GM19438 (cell line): Measurements from ENCODE around the gene ASPSCR1.
"Not testable (repeated sequence)": the region's sequence is repeated elsewhere in the genome, so short reads cannot be mapped to it uniquely, and the experiment has no call there.

Experiments
- ATAC-seq: cut with Tn5 transposase; IDR thresholded peaks from one replicate; pipeline ENCODE4 v1.9.1; 2021; ENCODE audit warnings: low read depth; ENCODE audit not compliant: unreplicated experiment

The ASPSCR1 gene

DNA sequence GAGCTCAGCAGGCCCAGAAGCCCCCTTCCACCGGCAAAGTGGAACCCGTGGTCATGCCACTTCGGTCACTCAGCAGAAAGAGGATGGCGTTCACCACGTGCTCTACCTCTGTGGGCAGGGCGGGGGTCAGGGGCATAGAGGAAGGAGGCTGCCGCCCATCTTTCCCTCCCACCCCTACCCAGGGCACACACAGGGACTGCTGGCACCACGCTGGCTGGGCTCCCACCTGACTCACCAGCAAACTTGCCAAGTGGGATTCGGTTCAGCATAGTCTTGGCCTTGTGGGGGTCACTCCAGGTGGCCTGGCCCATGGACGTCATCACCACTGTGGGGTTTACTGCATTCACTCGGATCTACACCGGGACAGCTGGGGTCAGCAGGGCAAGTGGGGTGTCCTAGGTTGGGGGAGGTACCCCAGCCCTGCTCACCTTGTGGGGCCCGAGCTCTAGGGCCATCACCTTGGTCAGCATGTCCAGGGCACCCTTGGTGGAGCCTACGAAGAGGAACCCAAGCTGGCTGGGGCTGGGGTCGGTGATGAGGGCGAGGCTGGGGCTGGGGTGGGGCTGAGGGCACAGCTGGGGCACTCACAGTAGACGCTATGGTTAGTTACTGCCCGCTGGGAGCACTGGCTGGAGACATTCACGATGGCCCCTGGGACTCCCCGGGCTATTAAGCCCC is 58.7 kb downstream of the ASPSCR1 start:
- ATAC-seq = no peak

DNA sequence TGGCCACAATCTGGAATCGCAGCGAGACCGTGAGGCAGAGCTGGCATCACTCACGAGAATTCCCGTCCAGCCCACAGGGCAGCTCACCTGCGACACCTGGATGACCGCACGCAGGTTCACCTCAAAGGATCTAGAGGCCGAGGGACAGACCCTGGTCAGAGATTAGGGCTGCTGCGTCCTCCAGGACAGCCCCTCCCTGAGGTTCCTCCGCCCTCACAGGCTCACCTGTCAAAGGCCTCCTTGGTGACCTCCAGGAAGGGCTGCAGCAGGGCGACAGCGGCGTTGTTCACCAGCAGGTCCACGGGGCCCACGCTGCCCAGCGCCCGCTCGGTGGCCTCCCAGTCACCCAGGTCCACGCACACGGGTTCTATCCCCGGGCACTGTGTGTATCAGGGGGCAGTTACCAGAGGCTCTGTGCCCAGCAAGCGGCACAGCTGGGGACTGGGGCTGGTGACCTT is 59.2 kb downstream of the ASPSCR1 start:
- no peak for ATAC-seq

DNA sequence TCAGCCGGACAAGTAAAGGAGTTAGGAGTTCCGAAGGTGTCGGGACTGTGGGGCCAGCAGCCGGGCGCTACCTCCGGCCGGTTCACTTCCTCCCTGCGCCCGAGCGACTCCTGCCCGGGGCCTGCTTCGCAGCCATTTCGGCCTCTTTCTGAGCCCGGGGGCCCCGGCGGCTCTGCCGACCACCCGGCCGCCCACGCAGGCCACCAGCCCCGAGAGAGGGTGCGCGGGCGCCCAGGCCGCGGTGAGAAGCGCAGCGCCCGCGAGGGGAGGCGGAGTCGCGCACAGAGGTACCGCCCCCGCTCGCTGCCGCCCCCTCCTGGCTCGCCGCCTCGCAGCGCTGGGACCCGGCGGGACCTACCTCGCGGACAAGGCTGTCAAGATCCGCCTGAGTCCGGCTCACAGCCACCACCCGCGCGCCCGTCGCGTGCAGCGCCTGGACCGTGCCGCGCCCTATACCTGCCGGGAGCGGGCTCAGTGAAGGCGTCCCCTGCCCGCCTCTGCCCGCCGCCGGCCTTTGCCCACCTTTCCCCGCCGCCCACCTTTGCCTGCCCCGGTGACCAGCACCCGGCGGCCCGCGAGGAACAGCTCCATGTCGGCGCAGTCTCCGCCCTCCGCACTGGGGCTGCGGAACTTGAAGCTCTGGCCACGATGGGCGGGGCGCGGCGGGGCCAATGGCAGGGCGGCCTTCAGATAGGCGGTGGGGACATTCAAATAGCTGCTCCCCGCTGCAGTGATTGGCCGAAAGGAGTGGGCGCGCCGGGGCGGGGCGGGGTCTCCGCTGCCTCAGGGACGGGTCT is 59.9 kb downstream of the ASPSCR1 start, which contains the start of gene DCXR:
Gene DCXR, minus strand, starts transcription at position 606 of the 797 bp plus-strand sequence. Its CDS starts 15 bp downstream, at position 591.
- ATAC-seq = peak; percentile 83

DNA sequence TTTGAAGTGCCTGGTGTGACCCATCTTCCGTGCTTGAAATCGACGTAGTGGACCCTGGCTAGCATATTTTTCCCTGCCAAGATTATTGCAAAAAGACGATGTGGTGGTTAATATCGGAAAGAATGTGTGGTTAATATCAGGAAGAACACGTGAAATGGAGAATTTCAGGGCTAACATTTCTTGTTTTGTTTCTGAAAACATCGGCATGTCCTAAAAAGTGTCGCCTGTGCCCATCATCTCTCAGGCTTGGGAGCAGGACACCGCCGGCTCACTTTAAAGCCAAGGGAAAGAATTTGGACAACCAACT is 60.4 kb downstream of the ASPSCR1 start:
- no peak for ATAC-seq

DNA sequence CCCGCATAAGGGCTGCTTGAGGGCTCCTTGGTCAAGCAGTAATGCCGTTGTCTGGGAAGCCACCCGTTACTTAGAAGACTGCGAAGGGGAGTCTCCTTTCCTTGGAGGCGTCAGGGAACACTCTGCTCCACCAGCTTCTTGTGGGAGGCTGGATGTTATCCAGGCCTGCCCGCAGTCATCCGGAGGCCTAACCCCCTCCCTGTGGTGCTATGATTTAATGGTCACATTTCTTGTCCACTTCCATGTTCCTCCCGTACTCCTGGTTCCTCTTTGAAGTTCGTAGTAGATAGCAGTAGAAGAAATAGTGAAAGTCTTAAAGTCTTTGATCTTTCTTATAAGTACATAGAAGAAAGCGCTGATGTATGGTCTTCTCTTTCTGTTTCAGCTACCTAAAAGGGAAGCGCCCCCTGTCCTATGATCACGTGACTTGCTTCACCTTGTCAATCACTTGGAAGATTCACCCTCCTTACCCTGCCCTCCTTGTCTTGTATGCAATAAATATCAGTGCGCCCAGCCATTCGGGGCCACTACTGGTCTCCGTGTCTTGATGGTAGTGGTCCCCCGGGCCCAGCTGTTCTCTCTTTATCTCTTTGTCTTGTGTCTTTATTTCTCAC is 61.5 kb downstream of the ASPSCR1 start:
- not testable (repeated sequence) for ATAC-seq

DNA sequence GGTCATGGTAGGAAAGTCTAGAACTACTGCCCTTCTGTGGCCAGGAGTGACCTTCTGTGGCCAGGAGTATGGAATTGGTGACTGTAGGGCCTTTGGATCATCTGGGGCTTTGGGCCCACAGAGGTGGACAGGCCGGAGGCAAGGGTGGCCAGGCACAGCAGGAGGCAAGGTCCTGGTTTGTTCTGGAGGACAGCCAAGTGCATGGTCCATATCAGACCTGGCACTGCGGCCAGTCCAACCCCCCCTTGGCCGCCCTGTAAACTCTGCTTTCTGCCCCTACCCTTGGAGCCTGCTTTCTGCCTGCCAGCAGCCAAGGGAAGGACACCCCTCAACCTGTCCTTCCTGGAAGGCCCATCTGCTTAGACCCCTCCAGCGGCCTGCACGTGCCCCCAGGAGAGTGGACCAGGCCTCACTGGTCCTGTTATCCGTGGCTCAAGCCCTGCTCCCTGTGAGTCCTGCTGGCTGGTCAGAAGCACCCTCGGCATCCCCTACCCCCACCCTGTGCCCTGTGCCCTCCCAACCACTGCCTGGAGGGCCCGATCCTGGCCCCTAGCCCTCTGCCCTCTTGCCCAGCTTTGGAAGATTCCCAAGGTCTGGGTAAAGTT is 62.4 kb downstream of the ASPSCR1 start:
- ATAC-seq = no peak

DNA sequence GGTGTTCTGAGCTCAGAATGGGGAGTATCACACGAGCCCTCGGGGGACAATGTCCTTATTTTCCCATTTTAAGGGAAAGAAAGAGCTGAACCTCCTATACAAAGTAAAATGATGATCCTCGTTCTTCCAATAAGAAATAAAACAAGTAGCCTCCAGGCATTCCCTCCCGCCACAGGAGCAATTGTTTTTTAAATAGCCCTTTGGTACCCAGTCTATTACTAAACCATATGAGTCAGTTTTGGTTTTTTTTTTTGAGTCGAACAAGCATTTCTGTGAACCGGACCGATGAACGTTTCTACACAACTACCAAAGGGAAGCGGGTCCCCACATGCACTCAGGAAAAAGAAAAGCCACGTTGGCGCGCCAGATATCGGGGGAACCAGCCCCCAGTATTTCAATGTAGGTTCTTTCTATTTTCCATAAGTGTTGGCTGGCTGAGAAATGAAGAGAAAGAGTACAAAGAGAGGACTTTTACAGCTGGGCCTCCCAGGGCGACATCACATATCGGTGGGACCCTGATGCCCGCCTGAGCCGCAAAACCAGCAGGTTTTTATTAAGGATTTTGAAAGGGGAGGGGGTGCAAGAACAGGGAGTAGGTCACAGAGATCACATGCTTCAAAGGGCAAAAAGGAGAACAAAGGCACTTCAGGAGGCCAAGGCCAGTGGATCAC is 63.9 kb downstream of the ASPSCR1 start:
- ATAC-seq = no peak

DNA sequence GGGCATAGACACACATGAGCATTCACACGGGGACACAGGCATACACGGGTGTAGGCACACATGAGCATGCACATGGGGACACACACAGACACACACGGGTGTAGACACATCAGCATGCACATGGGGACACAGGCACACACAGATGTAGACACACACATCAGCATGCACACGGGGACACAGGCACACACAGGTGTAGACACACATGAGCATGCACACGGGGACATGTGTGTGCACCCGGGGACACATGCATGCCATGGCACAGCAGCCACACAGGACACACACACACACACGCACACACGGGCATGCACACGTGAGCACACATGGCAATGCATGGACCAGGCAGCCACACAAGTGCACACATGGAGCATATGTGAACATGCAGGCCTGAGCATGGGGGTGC is 65.2 kb downstream of the ASPSCR1 start:
- ATAC-seq = no peak

DNA sequence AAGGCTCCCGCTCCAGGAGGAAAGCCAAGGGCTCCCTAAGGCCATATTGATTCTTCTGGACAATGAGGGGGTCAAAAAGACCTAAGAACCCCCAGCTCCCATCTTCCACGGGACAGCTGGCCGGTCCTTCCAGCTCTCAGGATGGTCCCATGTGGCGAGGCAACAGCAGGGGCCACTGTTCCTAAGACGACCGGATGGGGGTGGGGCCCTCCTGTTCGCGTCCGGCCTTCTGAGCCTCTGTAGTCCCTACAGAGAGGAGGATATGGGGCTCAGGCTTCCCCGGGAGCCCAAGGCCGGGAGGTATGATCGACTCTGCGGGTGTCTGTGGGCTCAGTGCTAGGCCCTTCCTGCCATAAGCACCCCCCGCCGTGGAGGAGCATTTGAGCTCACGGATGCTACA is 66.1 kb downstream of the ASPSCR1 start:
- no peak for ATAC-seq

DNA sequence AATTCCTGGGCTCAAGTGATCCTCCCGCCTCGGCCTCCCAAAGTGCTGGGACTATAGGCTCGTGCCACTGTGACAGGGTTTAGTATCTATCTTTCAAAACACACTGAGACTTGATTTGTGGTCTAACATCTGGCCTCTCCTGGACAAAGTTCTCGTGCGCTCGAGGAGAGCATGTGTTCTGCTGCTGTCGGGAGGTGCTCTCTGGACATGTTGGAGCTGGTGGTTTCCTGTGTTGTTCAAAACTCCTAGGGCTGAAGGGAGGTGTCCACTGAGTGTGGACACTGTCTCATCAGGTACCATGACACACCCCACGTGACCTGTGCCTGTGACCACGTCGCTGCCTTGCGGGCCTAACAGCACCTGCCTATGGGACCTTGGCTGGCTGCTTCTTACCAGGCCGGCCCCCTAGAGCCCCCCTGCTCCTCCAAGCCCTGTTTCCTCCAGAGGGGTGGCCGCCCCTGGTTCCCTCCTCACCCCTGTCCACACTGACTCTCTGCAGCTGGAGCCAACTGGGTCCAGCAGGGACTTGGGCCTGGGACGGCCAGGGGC is 68.6 kb downstream of the ASPSCR1 start:
- ATAC-seq = no peak

DNA sequence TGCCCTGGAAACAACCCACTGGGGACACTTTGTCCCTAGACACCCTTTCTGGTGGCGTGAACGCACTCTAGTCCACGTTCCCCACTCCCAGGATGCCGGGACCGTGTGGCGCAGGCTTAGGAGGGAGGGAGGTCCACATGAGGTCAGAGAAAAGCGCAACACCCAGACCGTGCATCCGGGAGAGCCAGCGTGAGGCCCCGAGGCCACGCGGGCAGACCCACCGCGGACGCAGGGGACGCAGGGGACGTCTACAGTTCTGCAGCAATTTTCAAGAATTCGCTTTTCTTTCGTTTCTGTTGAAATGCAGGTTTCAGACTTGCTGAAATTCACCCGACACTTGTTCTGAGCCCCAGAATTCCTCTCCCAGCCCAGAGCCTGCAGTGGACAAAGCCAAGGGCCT is 69.5 kb downstream of the ASPSCR1 start:
- no peak for ATAC-seq

DNA sequence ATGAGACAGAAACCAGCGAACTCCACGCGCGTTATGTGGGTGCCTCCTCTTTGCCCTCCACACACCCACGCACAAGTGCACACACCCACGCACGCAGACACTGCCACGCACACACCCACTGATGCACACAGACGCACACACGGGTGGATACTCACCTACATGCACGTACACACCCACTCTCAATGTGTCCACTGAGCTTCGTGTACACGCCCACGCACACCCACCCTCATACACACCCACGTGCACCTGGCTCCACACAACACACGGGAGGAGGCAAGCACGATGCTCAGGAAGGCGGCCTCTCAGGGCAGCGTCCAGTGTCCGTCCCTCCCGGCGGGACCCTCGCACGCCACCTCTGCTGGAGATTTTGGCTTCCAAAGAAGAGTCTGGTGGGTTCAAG is 70.0 kb downstream of the ASPSCR1 start:
- no peak for ATAC-seq

DNA sequence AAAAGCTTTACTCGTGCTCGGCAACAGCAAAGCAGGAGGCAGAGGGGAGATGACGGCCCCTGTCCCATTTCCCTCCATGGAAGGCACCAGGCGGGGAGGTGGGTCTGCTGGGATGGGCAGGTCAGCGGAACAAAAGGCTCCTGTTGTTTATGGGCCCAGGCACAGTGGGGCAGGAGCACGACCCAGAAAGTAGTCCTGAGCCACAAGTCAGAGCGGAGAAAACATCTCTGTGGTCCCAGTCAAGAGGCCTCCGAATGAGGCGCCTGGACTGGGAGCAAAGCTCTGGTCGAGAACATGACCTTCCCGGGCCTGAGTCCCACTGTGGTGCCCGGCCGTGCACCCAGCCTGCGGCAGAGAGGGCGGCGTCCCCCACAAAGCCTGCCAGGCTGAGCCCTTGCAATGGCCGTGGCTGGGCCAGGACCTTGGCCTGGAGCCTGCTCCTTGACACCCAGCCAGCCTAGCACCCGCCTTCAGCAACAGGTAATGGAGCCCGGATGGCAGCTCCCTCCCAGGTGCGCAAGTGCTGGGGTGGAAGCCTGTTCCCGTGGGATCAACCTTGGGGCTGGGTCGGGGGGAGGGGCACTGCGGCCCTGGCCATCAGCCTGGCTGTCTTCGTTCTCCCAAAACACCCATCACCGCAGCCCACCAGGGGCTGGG is 70.6 kb downstream of the ASPSCR1 start:
- no peak for ATAC-seq

DNA sequence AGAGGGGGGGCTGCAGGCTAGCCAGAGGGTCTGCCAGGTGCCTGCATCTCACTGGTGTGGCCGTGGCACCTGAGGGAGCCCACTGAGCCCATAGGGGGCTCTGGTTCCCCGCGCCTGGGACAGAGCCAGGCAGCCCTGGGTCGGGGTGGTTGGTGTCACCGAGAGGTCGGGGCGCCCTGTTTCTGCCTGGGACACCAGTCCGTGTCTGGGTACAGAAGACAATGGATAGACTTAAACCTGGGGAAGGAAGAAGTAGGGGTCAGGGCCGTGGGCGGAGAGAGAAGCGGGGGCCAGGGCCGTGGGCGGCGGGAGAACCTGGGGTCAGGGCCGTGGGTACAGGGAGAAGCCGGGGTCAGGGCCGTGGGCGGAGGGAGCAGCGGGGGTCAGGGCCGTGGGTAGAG is 71.1 kb downstream of the ASPSCR1 start:
- ATAC-seq = no peak

DNA sequence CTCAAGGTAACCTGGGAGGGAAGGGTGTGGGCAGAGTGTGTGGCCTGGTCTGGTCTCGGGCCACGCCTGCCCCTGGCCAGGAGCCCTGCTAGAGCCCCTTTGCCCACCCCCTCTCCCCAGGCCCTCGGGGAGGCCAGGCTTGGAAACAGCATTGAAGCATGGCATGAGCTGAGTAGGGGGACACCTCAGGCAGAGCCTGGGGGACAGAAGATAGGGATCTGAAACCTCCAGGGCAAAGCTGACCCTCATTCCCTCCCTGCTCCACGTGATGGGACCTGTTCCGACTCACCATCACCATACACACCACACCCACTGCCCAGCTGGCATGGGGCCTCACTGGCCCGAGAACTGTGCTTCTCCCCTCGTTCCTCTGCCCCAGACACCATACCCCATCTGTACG is 71.7 kb downstream of the ASPSCR1 start:
- no peak for ATAC-seq

DNA sequence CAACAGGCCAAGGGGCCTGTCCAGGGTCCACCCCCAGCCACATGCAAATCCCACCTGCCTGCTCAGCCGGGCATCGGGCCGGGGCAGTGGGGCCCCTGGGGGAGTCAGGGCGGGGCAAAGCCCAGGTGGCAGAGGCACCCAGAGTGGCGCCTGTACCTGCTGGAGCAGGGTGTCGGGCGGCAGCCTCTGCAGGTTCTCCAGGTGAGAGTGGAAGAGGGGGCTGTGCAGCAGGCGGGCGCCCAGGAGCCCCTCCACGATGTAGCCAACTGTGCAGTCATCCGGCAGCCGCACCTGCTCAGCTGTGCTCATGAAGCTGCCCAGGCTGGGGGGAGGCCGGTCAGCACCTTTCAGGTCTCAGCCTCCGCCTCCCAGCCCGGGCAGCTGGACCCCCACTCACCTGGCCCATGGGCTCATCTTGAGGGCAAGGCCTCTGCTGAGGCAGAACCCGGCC is 72.1 kb downstream of the ASPSCR1 start:
- ATAC-seq = no peak

DNA sequence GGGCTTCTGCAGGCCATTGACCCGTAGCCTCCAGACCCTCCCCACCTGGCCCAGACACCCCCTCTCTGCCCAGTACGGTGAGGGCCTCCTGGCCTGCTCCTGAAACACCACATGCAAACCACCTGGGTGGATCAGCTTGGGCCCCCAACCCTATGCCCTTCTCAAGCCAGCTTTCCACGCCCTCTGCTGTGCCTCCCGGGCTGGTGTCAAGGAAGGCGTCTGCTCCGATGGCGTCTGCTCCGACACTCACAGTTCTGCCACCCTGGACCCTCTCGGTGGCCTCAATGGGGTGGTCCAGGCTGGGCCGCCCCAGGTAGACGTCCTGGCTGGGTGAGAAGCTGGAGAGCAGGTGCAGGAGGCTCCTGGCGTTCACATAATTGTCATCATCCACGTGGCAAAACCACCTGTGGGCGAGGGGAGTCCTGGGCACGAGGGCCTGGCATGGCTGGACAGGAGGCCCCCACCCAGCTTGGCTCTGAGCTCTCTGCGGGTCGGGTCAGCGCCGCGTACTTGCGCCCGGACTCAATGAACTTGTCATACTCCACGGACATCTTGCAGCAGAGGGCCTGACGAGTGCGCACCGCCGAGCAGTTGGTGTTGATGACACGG is 72.8 kb downstream of the ASPSCR1 start:
- no peak for ATAC-seq

DNA sequence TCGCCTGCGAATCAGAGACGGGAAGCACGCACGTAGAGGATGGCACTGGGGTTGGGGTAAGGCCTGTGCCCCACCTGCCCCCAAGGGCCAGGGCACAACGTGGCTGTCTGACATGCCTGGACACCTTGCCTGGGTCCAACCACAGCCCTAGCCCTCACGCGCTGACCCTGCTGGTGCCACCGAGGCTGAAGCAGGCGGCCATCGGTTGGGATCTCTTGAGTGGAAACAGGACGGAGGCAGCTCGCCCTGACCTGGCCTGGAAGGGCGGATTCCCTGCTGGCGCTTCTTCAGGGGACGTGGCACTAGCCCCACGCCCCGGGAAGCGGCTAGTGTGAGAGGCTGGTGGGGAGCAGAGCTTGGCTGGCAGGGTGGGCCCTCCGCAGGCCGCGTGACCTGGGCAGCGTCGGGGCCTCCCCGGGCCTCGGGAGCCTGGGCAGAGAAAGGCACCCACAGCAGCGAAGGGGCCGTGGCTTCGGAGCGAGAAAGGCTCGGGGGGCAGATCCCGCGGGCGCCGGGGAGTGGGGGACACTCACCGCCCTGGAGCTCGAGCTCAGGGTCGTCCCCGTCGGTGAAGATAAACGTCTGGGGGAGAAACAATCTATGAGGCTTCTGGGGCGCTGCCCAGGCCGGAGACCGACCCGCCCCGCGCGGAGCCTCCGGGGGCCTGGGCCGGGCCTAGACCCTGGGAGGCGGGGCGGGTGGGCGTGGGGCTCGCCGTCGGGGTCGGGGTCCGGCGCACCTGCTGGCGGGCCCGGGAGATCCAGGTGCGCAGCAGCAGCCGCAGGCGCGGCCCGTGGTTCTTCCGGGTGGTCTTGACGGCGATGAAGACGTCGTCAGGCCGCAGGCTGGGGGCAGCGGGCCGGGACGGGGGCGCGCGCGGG is 73.6 kb downstream of the ASPSCR1 start:
- ATAC-seq = peak; percentile 5
